ENCODE results near the gene FAM180A.
"Not testable (repeated sequence)": the region's sequence is repeated elsewhere in the genome, so short reads cannot be mapped to it uniquely, and the experiment has no call there.

The FAM180A gene

DNA sequence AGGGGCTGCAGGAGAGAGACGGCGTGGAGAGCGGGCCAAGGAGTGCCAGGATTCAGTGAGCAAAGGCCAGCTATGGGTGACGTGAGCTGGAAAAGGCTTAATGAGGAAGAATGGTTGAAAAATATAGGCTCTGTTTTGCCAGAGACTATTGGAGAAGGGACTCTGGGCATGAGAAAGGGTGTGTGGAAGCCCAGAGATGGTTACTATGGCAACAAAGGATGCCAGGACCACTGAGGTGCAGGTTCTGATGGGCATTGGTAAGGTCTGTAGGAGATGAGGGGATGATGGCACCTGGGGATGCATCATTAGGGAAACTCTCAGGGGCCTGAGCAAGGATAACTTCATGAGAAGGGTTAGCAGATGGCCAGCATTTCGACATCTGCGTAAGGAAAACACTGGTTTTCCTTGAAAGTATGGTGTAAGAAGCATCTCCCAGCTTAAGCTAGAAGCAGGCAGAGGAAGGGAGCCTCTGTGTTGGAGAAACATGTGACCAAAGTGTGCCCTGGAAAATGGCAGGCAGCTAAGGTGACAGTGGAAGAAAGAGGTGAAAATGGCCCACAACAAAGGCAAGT is 21.6 kb upstream of the FAM180A start:
- DNase-seq: no peak

GRCh38 chr7:135769005-135769802 is 20.6 kb upstream of the FAM180A start:
- DNase-seq: no peak

DNA sequence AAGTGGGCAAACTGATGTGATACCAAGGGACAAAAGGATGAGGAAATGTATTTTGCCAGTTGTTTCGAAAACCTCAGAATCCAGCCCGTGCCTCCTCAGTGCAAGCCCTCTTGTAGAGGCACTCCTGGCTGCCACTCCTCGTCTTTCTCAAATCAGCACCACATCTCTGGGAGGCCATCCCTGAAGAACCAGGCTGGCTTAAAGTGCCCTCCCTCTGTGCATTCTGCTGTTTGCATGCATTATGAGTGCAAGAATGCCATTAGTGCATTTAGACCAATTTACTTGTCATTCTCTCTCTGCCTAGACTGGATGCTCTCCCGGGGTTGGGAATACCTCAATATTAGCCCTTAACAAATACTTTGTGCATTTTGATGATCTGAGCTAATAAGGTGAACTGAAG is 19.9 kb upstream of the FAM180A start:
- no peak for DNase-seq

- no peak for DNase-seq
Measured at GRCh38 chr7:135768064-135768463, 19.5 kb upstream of the FAM180A start.

GRCh38 chr7:135763261-135763660 is 14.6 kb upstream of the FAM180A start:
- DNase-seq: no peak

GRCh38 chr7:135761751-135762488 is 13.3 kb upstream of the FAM180A start:
- no peak for DNase-seq

GRCh38 chr7:135759532-135759931 is 10.9 kb upstream of the FAM180A start:
- no peak for DNase-seq

- DNase-seq: no peak
Measured at GRCh38 chr7:135758531-135758932, 9.9 kb upstream of the FAM180A start.

DNA sequence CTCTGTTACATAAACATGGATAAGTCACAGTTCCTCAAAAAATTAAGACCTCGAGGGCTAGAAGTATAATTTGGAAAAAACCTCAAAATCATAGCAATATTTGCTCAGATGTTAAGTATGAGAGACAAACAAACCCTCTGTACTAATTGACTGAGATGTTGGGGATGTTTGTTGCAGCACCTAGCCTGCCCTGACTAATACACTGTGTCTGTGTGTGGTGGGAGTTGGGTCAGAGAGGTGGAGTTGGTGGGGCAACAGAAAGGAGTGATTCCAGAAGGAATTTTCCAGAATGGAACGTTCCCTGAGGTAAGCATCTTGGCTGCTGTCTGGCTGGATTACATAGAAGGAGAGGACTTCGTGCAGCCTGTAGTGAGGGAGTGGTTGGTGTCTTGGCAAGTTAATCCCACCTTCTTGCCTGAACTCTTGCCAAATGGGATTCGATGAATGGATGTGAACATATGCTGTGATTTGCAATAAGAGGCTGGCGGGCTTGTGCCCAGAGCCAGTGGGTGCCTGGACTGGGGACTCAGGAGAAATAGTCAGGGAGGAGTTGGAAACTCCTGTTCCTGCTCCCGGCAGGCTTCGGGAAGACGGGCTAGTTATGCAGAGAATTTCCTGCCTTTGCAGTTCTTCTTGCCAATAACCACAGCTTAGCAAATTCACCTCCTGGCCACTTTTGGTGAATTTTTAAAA is 9.3 kb upstream of the FAM180A start:
- no peak for DNase-seq

- DNase-seq: no peak
Measured at GRCh38 chr7:135756191-135756590, 7.6 kb upstream of the FAM180A start.

- DNase-seq: no peak
Measured at GRCh38 chr7:135755351-135755753, 6.7 kb upstream of the FAM180A start.

- DNase-seq: no peak
Measured at GRCh38 chr7:135753616-135754413, 5.2 kb upstream of the FAM180A start.

- DNase-seq: no peak
Measured at GRCh38 chr7:135747366-135747765, 1.2 kb downstream of the FAM180A start.

GRCh38 chr7:135745703-135746312 is 2.8 kb downstream of the FAM180A start:
- no peak for DNase-seq

DNA sequence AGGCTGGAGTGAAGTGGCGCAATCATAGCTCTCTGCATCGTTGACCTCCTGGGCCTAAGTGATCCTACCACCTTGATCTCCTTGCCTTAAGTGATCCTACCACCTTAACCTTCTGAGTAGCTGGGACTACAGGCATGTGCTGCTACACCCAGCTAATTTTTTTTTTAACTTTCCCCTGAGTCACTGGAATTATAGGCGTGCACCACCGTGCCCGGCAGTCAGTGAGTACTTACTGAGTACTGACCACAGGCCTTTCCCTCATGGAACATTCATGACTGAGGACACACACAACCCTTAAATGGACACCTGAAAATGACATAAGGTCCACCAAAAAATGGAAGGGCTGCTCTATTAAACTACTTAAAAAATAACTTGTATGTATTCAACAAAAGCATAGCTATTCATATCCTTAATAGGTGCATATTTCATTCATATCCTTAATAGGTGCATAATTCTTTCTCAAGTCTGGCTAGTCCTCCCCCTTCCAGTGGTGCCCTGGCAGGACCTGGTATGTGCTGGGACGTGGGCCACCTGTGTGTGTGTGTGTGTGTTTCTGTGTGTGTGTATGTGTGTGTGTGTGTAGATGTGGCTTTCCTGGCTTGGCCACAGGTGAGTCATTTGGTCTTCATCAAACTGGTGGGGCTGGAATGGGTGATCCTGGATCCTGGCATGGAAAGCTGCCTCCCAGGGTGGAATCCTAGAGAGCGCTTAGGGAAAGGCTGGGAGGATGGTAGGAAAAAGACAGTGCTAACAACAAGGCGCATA is 3.5 kb downstream of the FAM180A start:
- no peak for DNase-seq

GRCh38 chr7:135743907-135744731 is 4.5 kb downstream of the FAM180A start:
- no peak for DNase-seq

DNA sequence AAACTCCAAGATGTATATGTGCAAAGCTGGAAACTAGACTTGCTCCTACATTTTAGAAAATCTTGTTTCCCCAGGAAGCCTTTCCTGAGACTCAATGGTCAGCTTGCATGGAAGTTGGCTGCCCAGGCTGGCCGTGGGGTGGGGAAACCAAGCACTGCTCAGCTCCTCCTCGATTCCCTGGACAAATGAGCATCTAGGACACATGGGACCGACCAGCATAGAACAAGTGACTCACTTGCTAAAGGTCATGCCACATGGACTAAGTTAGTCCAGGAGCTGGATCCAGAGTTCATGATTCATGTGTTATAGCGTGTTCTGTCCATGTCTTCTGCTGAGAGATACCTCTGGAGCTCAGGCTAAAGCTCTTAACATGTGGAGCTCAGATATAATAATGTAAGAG is 6.2 kb downstream of the FAM180A start:
- DNase-seq: no peak

- no peak for DNase-seq
Measured at GRCh38 chr7:135741905-135742304, 6.7 kb downstream of the FAM180A start.

DNA sequence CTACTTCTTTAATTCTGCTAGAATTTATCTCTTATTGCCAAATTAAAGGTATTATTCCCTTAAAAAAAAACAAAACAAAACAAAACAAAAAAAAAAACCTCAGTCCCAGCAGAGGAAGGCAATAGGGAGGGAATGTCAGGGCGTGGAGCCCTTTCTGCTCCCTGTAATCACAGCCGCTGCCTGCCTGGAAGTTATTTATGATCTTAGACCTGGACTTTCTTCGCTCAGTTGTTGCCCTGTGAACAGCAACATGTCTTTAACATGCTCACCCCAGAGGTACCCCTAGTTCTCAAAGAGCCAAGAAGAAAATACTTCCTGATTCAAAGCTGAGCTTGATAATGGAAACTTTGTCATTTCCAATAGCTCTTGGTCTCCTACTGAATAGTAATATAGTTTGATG is 7.7 kb downstream of the FAM180A start:
- DNase-seq: no peak

GRCh38 chr7:135737306-135737647 is 11.3 kb downstream of the FAM180A start:
- DNase-seq: not testable (repeated sequence)

Data from stimulated activated CD4-positive, alpha-beta T cell treated with anti-CD3 and anti-CD28 coated beads, Interleukin-4, amount 100 ng/mL, for 24 hours (primary cell).